Nephron (organoid): ENCODE data around the gene GLDN.
A peak's percentile ranks its signal among the peaks of the same experiment; 100 is the strongest.

Experiments used
- H3K27ac Mint-ChIP-seq, 3 experiments: 2 replicates each; pipeline ENCODE4 v1.8.0; 2020; ENCODE audit warnings: mixed read lengths in 3 of 3, mild to moderate bottlenecking in 2 of 3, moderate library complexity in 1 of 3
- H3K27me3 Mint-ChIP-seq: 2 replicates; pipeline ENCODE4 v1.8.0; 2021; ENCODE audit warnings: low read depth, mild to moderate bottlenecking, moderate library complexity, mixed read lengths
- H3K36me3 Mint-ChIP-seq: 2 replicates; pipeline ENCODE4 v1.8.0; 2020; ENCODE audit warnings: low read depth, mixed read lengths
- H3K4me1 Mint-ChIP-seq: 2 replicates; pipeline ENCODE4 v1.8.0; 2020; ENCODE audit warnings: mixed read lengths
- H3K4me3 Mint-ChIP-seq, 3 experiments: 2 replicates each; pipeline ENCODE4 v1.8.0; 2020; ENCODE audit warnings: mild to moderate bottlenecking in 3 of 3, mixed read lengths in 3 of 3, moderate library complexity in 2 of 3
- H3K9me3 Mint-ChIP-seq: 2 replicates; pipeline ENCODE4 v1.8.0; 2020; ENCODE audit warnings: mixed read lengths
- TF ChIP-seq, protein P1 (sequence below), 3 experiments: fragments of 200-600 bp; sonication (generic); IDR thresholded peaks; one replicate each; pipeline ENCODE4 v1.5.0; 2021; ENCODE audit warnings: antibody characterized with exemption in 3 of 3; ENCODE audit not compliant: unreplicated experiment in 3 of 3

The GLDN gene

GRCh38 chr15:51341366-51342226 is at the start of gene GLDN:
Gene GLDN (plus strand): TSS chr15:51341655. CDS start chr15:51341685, 30 bp downstream.
- TF ChIP-seq, protein P1, sequence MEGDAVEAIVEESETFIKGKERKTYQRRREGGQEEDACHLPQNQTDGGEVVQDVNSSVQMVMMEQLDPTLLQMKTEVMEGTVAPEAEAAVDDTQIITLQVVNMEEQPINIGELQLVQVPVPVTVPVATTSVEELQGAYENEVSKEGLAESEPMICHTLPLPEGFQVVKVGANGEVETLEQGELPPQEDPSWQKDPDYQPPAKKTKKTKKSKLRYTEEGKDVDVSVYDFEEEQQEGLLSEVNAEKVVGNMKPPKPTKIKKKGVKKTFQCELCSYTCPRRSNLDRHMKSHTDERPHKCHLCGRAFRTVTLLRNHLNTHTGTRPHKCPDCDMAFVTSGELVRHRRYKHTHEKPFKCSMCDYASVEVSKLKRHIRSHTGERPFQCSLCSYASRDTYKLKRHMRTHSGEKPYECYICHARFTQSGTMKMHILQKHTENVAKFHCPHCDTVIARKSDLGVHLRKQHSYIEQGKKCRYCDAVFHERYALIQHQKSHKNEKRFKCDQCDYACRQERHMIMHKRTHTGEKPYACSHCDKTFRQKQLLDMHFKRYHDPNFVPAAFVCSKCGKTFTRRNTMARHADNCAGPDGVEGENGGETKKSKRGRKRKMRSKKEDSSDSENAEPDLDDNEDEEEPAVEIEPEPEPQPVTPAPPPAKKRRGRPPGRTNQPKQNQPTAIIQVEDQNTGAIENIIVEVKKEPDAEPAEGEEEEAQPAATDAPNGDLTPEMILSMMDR (IDR thresholded peaks at IDR 0.05; ENCODE audit: unreplicated experiment in 3 of 3) = no peak
- no peaks in the 10 kb centered on the region for H3K9me3 Mint-ChIP-seq
- H3K27me3 Mint-ChIP-seq = peaks cover 69% of the 10 kb centered on the region
- H3K4me3 Mint-ChIP-seq = peak within 1 kb of the TSS; percentile 39 to 71 (median 64)
- no peak within 1 kb of the TSS for H3K27ac Mint-ChIP-seq
- H3K4me1 Mint-ChIP-seq = no peaks in the 10 kb centered on the region
- H3K36me3 Mint-ChIP-seq = no peaks in the 10 kb centered on the region

GRCh38 chr15:51298620-51299019 is 42.8 kb upstream of the GLDN start:
- no peaks in the 10 kb centered on the region for H3K9me3 Mint-ChIP-seq
- no peaks in the 10 kb centered on the region for H3K36me3 Mint-ChIP-seq
- no peak overlapping the region for H3K4me3 Mint-ChIP-seq
- TF ChIP-seq, protein P1 (IDR thresholded peaks at IDR 0.05; ENCODE audit: unreplicated experiment in 3 of 3) = no peak
- peaks cover 12% of the 10 kb centered on the region for H3K27me3 Mint-ChIP-seq
- peaks cover 54% of the 10 kb centered on the region for H3K4me1 Mint-ChIP-seq
- peak overlapping the region in 1 of 3 experiments; percentile 49 for H3K27ac Mint-ChIP-seq

DNA sequence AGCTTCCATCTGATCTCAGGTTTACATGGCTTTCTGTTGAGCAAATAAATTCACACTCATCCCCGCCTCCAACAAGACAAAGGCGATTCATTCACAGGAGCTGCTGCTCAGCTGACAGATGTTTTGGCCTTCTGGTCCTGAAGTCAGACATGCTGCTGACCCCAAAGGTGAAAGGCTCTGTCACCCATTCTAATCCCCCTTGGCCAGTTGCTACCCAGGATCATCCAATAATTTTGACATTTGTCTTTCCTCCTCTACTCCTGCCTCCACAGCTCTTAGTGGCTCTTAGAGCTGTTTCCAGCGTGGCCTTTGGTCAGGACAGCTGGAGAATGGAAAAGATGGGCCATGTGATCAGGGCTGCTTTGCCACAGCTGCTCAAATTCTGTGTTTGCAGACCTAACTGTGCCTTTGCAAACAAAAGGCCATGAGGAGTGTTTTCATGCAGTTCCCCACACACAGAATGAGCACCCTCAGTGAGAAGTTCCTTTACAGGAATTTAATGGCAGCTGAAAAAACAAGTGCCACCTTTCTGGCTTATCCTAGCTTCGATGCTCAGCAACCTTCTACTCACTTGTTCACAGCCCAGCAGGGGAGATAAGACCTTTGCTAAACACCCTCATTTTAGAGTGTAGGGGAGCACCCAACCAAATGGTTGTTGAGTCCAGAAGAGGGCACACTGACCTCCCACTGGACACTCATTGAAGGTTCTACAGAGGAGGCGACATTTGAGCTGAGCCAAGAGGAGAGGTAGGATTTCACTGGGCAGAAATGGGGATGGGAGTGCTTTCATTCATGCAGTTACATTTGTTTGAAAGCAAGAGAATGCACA is 42.1 kb upstream of the GLDN start:
- peaks cover 56% of the 10 kb centered on the region for H3K4me1 Mint-ChIP-seq
- peak overlapping the region in 1 of 3 experiments; percentile 26 for H3K4me3 Mint-ChIP-seq
- H3K27me3 Mint-ChIP-seq = peaks cover 12% of the 10 kb centered on the region
- H3K27ac Mint-ChIP-seq = peak overlapping the region; percentile 18 to 77 (median 24)
- no peaks in the 10 kb centered on the region for H3K9me3 Mint-ChIP-seq
- TF ChIP-seq, protein P1 (IDR thresholded peaks at IDR 0.05; ENCODE audit: unreplicated experiment in 3 of 3) = no peak
- no peaks in the 10 kb centered on the region for H3K36me3 Mint-ChIP-seq

- no peak overlapping the region for H3K4me3 Mint-ChIP-seq
- no peaks in the 10 kb centered on the region for H3K36me3 Mint-ChIP-seq
- TF ChIP-seq, protein P1 (IDR thresholded peaks at IDR 0.05; ENCODE audit: unreplicated experiment in 3 of 3) = no peak
Observed at GRCh38 chr15:51302480-51302879, 39.0 kb upstream of the GLDN start.

GRCh38 chr15:51303462-51303980 is 37.9 kb upstream of the GLDN start:
- H3K9me3 Mint-ChIP-seq = no peaks in the 10 kb centered on the region
- H3K36me3 Mint-ChIP-seq = no peaks in the 10 kb centered on the region
- H3K27ac Mint-ChIP-seq = no peak overlapping the region
- TF ChIP-seq, protein P1 (IDR thresholded peaks at IDR 0.05; ENCODE audit: unreplicated experiment in 3 of 3) = no peak
- no peak overlapping the region for H3K4me3 Mint-ChIP-seq
- peaks cover 33% of the 10 kb centered on the region for H3K4me1 Mint-ChIP-seq
- peaks cover 24% of the 10 kb centered on the region for H3K27me3 Mint-ChIP-seq

More at GRCh38 chr15:51302480-51302879, 39.0 kb upstream of the GLDN start:
- Mint-ChIP-seq H3K27me3 (peaks cover 24% of the 10 kb centered on the region), H3K4me1 (peaks cover 43% of the 10 kb centered on the region), H3K9me3 (no peaks in the 10 kb centered on the region), H3K27ac (no peak overlapping the region)
